Fibroblast of skin of back (primary cell): ENCODE data around the gene HTR2C.
A peak's percentile ranks its signal among the peaks of the same experiment; 100 is the strongest.
"Not testable (repeated sequence)": the region's sequence is repeated elsewhere in the genome, so short reads cannot be mapped to it uniquely, and the experiment has no call there.

Experiments
- DNase-seq: peaks from one replicate; pipeline ENCODE4 v3.0.0-alpha.2; 2013

The HTR2C gene

GRCh38 chrX:114712466-114712865 is 128.6 kb downstream of the HTR2C start:
- no peak for DNase-seq

- no peak for DNase-seq
Measured at GRCh38 chrX:114715096-114715495, 131.2 kb downstream of the HTR2C start.

- DNase-seq: no peak
Measured at GRCh38 chrX:114717921-114718320, 134.0 kb downstream of the HTR2C start.

- no peak for DNase-seq
Measured at GRCh38 chrX:114766541-114766940, 182.7 kb downstream of the HTR2C start.

GRCh38 chrX:114774691-114775090 is 190.8 kb downstream of the HTR2C start:
- DNase-seq: no peak

- no peak for DNase-seq
Measured at GRCh38 chrX:114782925-114783324, 199.0 kb downstream of the HTR2C start.

- DNase-seq: no peak
Measured at GRCh38 chrX:114787061-114787460, 203.2 kb downstream of the HTR2C start.

GRCh38 chrX:114797494-114797893 is 213.6 kb downstream of the HTR2C start:
- DNase-seq: no peak

GRCh38 chrX:114798907-114799306 is 215.0 kb downstream of the HTR2C start:
- DNase-seq: peak; percentile 1

- DNase-seq: peak; percentile 5
Measured at GRCh38 chrX:114800719-114801118, 216.8 kb downstream of the HTR2C start.

GRCh38 chrX:114819509-114819908 is 235.6 kb downstream of the HTR2C start:
- no peak for DNase-seq

- peak; percentile 8 for DNase-seq
Measured at GRCh38 chrX:114841051-114841450, 257.2 kb downstream of the HTR2C start.

GRCh38 chrX:114842181-114842580 is 258.3 kb downstream of the HTR2C start:
- DNase-seq: no peak

- DNase-seq: no peak
Measured at GRCh38 chrX:114889481-114889880, 305.6 kb downstream of the HTR2C start.

- DNase-seq: no peak
Measured at GRCh38 chrX:114903618-114904017, 319.7 kb downstream of the HTR2C start.

- no peak for DNase-seq
Measured at GRCh38 chrX:114905251-114905650, 321.4 kb downstream of the HTR2C start.

- no peak for DNase-seq
Measured at GRCh38 chrX:114906984-114907510, 323.2 kb downstream of the HTR2C start.

- DNase-seq: no peak
Measured at GRCh38 chrX:114924423-114924822, 340.5 kb downstream of the HTR2C start.

GRCh38 chrX:114924856-114925255 is 341.0 kb downstream of the HTR2C start:
- DNase-seq: peak; percentile 55

- DNase-seq: no peak
Measured at GRCh38 chrX:114930227-114930626, 346.3 kb downstream of the HTR2C start.

- no peak for DNase-seq
Measured at GRCh38 chrX:114932550-114932949, 348.7 kb downstream of the HTR2C start.

GRCh38 chrX:114933291-114933690 is 349.4 kb downstream of the HTR2C start:
- not testable (repeated sequence) for DNase-seq

GRCh38 chrX:114937090-114937489 is 353.2 kb downstream of the HTR2C start:
- DNase-seq: not testable (repeated sequence)

- DNase-seq: no peak
Measured at GRCh38 chrX:114952696-114953095, 368.8 kb downstream of the HTR2C start.
